ENCODE data around the gene FIGNL1. TPM values are rescaled to one million over a fixed set of nuclear protein-coding genes. Genes with fewer than 3 reads are reported as not detected.

Gene FIGNL1
- total and polyA plus RNA-seq, 7 donors = 0.60 to 8.6 (median 6.9) TPM

- no peak for TF ChIP-seq CTCF (IDR thresholded peaks at IDR 0.05)
- no peak for TF ChIP-seq POLR2A (IDR thresholded peaks at IDR 0.05)
- TF ChIP-seq EP300 (IDR thresholded peaks at IDR 0.05) = no peak
- TF ChIP-seq POLR2AphosphoS5 (IDR thresholded peaks at IDR 0.05) = no peak
- Histone ChIP-seq H3K9me3 (no peaks in the 10 kb centered on the region), H3K4me1 (no peaks in the 10 kb centered on the region), H3K27ac (no peak overlapping the region), H3K27me3 (no peaks in the 10 kb centered on the region), H3K4me3 (no peak overlapping the region), H3K36me3 (no peaks in the 10 kb centered on the region)
- intact Hi-C loops (cut with DNase I) = no loop called here
- WGBS, 2 donors = 96 to 100% methylated on average over 1 of the region's 1 CpG
- DNase-seq = no peak
Observed at GRCh38 chr7:50486512-50486911, 36.4 kb upstream of the FIGNL1 start.

GRCh38 chr7:50481867-50482266 is 31.7 kb upstream of the FIGNL1 start:
- H3K4me1 ChIP-seq = no peaks in the 10 kb centered on the region
- H3K9me3 ChIP-seq = no peaks in the 10 kb centered on the region
- 92 to 93% methylated on average over 8 of the region's 8 CpGs for WGBS, 2 donors
- H3K27me3 ChIP-seq = no peaks in the 10 kb centered on the region
- intact Hi-C loops (cut with DNase I) = no loop called here
- H3K27ac ChIP-seq = no peak overlapping the region
- TF ChIP-seq POLR2A (IDR thresholded peaks at IDR 0.05) (no peak), CTCF (IDR thresholded peaks at IDR 0.05) (no peak), POLR2AphosphoS5 (IDR thresholded peaks at IDR 0.05) (no peak), EP300 (IDR thresholded peaks at IDR 0.05) (no peak)
- no peak for DNase-seq
- H3K36me3 ChIP-seq = no peaks in the 10 kb centered on the region
- no peak overlapping the region for H3K4me3 ChIP-seq

GRCh38 chr7:50480797-50481196 is 30.6 kb upstream of the FIGNL1 start:
- Histone ChIP-seq H3K9me3 (no peaks in the 10 kb centered on the region), H3K4me3 (no peak overlapping the region), H3K4me1 (no peaks in the 10 kb centered on the region), H3K27ac (no peak overlapping the region), H3K36me3 (no peaks in the 10 kb centered on the region), H3K27me3 (no peaks in the 10 kb centered on the region)
- WGBS, 2 donors = 46 to 74% methylated on average over 4 of the region's 4 CpGs
- no peak for TF ChIP-seq POLR2A (IDR thresholded peaks at IDR 0.05)
- no peak for DNase-seq
- intact Hi-C loops (cut with DNase I) = no loop called here

GRCh38 chr7:50479743-50480517 is 29.8 kb upstream of the FIGNL1 start:
- no peaks in the 10 kb centered on the region for H3K27me3 ChIP-seq
- H3K27ac ChIP-seq = no peak overlapping the region
- TF ChIP-seq POLR2AphosphoS5 (IDR thresholded peaks at IDR 0.05) (no peak), CTCF (IDR thresholded peaks at IDR 0.05) (no peak), EP300 (IDR thresholded peaks at IDR 0.05) (no peak)
- intact Hi-C loops (cut with DNase I) = no loop called here
- peaks cover 0 to 5% (median under 1%) of the 10 kb centered on the region in 4 donors for H3K4me1 ChIP-seq
- H3K4me3 ChIP-seq = no peak overlapping the region
- no peaks in the 10 kb centered on the region for H3K36me3 ChIP-seq
- WGBS, 2 donors = 88 to 90% methylated on average over 7 of the region's 7 CpGs
- H3K9me3 ChIP-seq = no peaks in the 10 kb centered on the region
- no peak for DNase-seq

GRCh38 chr7:50477640-50478039 is 27.5 kb upstream of the FIGNL1 start:
- WGBS, 2 donors = 57 to 83% methylated on average over 6 of the region's 6 CpGs
- intact Hi-C loops (cut with DNase I) = no loop called here
- no peak for DNase-seq

More at GRCh38 chr7:50477640-50478039, 27.5 kb upstream of the FIGNL1 start:
- Histone ChIP-seq H3K27me3 (no peaks in the 10 kb centered on the region), H3K9me3 (no peaks in the 10 kb centered on the region), H3K4me1 (peaks cover 0 to 23% (median 17%) of the 10 kb centered on the region in 4 donors), H3K36me3 (no peaks in the 10 kb centered on the region), H3K27ac (no peak overlapping the region), H3K4me3 (no peak overlapping the region)
- no peak for TF ChIP-seq EP300 (IDR thresholded peaks at IDR 0.05)
- TF ChIP-seq POLR2AphosphoS5 (IDR thresholded peaks at IDR 0.05) = no peak
- no peak for TF ChIP-seq CTCF (IDR thresholded peaks at IDR 0.05)
- TF ChIP-seq POLR2A (IDR thresholded peaks at IDR 0.05) = no peak
